Dedifferentiated amniotic fluid mesenchymal stem cell (primary cell): ENCODE measurements around the gene KCNC4.

Source experiments
- DNase-seq: peaks from one replicate; pipeline ENCODE4 v3.0.0-alpha.2; 2016; ENCODE audit errors: extremely low spot score

Gene KCNC4

GRCh38 chr1:110230381-110231199 lies 20.5 kb downstream of the KCNC4 start:
- no peak for DNase-seq

- DNase-seq, result no peak
Observed at GRCh38 chr1:110233861-110234260, 23.7 kb downstream of the KCNC4 start.

GRCh38 chr1:110234691-110235090 lies 24.6 kb downstream of the KCNC4 start:
- DNase-seq, result no peak

- DNase-seq, result no peak
Observed at GRCh38 chr1:110235181-110235833, 25.2 kb downstream of the KCNC4 start.

DNA sequence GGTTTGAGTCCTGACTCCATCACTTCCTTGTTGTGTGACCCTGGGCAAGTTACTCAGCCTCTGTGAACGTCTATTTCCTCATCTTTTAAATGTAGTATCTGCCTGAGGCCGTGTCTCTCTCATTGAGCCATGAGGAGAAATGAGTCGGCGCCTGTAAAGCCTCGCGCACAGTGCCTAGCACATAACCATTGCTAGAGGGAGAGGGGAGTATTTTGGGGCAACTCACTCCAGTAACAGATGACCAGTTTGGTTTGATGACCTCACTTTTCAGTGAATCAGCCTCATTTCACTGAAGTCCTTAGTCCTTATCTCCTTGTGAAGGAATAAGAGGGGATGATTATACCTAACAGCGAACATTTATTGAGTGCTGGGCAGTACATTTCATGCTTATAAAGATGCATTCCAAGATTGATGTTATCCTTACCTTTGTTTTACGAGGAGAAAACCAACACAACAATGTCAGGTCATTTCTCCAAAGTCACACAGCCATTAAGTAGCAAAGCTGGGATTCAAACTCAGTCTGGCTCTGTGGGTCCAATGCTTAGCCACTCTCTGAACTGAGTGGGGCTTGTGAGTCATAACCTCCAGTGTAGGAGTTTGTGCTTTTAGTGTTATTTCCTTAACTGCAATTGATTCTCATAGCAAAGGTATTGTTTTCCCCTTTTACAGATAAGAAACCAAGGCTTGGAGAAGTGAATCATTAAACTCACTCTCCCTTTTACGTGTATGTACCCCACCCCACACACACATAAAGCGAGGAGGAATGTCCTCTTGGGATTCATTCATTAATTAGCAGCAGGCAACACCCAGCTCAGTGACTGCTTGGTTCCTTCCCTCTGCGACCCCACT lies 25.9 kb downstream of the KCNC4 start:
- DNase-seq, result peak; percentile 57

GRCh38 chr1:110237386-110238152 lies 27.5 kb downstream of the KCNC4 start:
- DNase-seq, result no peak

GRCh38 chr1:110239441-110240430 lies 29.6 kb downstream of the KCNC4 start:
- no peak for DNase-seq

DNA sequence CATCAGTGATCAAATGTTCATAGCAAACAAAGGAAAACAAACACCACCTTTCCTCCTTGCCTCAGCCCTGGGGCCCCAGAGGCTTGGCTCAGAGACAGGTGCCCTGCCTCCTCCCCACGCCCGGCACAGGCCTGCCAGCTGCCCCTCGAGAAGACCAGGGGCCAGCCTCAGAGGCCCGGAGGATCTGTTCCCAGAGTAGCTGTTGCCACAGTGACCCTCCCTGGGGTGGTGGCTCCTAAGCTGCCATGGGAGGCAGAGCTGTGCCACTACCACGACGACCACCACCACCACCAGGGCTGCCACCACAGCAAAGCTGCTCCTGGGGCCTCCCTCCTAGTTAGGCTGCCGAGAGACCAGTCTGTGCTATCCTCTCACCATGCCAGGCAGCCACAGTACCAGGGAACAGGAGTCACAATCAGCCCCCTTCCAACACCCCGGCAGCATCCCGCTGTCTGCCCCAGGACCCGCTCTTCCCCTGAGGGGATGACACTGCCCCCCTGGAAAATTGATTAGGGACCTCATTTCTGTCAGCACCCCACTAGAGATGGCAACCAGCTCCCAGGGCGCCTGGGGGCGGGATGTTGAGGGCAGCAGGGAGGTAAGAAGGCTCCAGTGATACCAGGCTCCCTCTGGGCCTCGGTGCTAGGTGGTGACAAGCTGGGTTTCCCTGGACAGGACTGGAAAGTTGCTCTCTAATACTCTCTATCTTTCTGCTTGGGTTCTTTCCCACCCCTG lies 30.5 kb downstream of the KCNC4 start:
- no peak for DNase-seq

DNA sequence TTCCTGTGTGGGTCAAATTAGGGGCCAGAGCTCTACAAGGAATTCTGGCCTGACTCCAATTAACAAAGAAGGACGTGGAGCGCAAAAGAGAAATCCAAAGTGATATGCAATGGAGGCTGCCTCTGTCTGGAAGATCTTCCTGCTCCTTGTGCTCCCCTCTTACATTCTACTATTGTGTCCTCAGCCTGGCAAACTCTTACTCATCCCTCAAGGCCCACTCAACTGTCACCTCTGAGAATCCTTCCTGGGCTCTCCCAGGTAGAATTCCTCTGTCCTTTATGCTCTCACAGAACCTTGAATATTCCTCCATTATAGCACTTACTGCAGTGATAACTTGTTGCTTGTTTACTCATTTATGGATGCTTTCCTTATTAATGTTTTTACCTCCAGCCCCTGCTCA lies 31.4 kb downstream of the KCNC4 start:
- DNase-seq, result no peak

- DNase-seq, result no peak
Observed at GRCh38 chr1:110242062-110242461, 31.9 kb downstream of the KCNC4 start.

DNA sequence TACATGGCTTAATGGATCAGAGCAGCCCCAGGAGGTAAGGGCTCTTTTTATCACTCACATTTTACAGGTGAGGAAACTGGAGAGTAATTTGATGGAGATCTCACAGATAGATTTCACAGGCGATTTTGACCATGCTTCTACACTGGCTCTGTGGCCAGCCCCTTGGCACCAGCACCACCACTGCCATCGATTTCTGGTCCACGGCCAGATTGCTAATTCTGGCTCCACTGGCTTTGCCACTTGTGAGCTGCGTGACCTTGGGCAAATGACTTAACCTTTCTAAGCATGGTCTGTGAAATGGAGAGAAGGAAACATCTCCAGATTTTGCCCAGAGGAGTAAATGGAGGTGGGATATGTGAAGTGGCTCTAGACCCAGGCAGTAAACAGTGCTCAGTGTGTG lies 32.6 kb downstream of the KCNC4 start:
- no peak for DNase-seq

GRCh38 chr1:110243146-110243545 lies 33.0 kb downstream of the KCNC4 start:
- no peak for DNase-seq

DNA sequence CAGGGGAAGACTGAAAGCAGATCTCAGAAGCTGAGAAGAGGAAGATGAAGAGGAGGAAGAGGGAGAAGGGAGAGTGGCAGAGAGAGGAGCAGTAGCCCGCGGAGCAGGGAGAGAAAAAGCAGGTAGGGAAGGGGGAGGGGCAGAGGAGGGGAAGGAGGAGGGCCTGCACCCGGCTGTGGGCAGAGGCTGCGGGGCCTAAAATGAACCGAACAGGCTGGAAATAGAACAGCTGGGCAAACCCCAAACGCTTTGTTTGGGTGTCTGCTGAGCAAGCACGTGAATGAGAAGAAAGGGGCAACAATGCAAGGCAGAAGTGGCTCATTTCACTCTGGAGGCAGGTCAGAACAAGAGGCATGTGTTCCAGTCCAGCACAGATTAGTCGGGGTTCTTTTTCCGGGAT lies 33.5 kb downstream of the KCNC4 start:
- DNase-seq, result no peak

DNA sequence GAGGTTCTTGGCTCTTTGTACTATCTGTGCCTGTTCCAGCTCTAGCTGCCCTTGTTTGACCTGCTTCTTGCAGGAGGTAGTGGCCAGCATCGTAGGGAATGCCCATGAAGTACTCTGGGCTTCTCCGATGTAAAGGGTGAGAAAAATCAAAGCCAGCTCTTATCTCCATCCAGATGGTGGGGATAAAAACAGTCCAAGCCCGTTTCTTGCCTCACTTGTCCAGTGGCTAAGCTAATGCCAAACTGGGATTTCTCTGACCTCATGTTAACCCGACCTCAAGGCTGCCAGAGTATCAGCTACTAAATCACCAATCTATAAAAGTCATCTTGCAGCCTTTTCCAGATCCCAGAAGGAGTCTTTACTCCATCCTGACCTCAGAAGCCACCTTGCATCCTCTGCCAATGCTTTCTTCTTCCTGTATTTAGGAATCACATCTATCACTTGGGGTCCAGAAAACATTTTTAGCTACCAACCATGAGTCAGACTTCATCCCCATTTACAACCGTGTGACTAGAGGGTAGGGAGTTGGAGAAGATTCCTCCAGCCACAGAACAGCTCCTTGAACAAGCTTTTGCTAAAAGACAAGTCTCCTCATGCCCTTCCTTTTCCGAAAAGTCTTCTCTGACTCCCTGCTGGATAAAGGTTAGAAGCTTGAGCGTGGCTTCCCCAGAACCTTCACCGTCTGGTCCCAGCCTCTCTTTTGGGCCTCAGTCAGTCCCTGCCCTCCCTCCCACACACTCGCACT lies 35.9 kb downstream of the KCNC4 start:
- no peak for DNase-seq

- DNase-seq, result no peak
Observed at GRCh38 chr1:110248746-110249145, 38.6 kb downstream of the KCNC4 start.

GRCh38 chr1:110249256-110249655 lies 39.1 kb downstream of the KCNC4 start:
- no peak for DNase-seq

DNA sequence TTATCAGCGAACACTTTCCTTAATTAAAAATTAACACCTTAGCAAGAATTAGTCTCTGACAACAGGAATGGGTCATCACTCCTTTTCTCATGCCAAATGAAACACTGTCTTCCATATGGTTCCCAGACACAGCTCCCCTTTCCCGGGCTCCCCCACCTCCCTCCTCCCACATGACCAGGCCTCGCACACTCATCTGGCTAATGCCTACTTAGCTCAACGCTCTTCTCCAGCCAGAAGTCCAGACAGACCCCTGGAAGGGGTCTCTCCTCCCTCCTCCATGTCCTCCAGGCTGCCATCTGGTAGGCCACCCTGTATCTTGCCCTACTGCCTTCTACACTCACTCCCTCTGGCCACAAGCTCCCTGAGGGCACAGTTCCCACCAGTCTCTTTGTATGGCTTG lies 39.9 kb downstream of the KCNC4 start:
- DNase-seq, result no peak

DNA sequence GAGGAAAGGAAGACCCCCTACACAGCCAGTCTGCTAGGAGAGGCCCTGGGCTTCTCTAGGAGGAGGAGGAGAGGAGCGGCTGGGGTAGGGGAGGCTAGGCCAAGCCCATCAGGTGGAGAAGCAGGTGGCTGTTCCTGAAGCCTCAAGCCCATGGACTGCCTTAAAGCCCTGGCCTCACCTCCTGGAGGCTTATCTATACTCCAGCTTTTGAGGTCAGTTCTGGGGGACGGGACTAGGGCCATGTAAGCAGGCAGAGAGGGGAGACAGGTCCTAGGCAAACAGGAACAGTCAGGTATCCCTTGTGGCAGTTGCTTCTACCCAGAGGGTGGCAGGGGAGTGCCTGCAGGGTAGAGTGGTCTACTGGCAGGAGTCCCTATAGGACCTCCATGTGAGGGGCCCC lies 40.6 kb downstream of the KCNC4 start:
- DNase-seq, result no peak

GRCh38 chr1:110253213-110253612 lies 43.1 kb downstream of the KCNC4 start:
- no peak for DNase-seq
